CD4-positive, alpha-beta T cell treated with Interferon alpha-2 for 1 hour (primary cell): ENCODE measurements around the gene CNTNAP2.

Experiments
- DNase-seq, 2 donors: peaks; one replicate each; pipeline ENCODE4 v3.0.0-alpha.2; 2020 to 2022

The CNTNAP2 gene

DNA sequence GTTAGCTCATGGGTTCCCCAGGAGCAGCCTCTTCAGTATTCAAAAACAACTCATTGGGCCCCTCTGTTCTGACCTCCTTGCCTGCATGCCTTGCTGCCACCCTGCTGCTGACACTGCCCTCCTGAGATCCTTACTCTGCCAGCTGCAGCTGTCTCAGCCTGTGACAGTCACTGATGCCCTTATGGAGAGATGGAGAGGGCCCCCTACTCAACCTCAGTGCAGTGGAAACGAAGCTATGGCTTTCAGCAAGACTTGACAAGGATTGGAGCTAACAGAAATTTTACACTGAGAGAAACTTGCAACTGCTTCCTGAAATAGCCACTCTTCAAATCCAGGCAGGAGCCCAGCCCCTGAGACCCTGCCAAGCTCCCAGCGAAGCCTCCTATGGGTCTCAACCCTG, 1795.7 kb downstream of the CNTNAP2 start:
- no peak for DNase-seq

- DNase-seq, result no peak
These were observed 1796.5 kb downstream of the CNTNAP2 start for GRCh38 chr7:147912946-147913638.

- no peak for DNase-seq
These were observed 1799.2 kb downstream of the CNTNAP2 start for GRCh38 chr7:147915781-147916180.

GRCh38 chr7:147916573-147916972, 1800.0 kb downstream of the CNTNAP2 start:
- no peak for DNase-seq

- DNase-seq, result no peak
These were observed 1807.2 kb downstream of the CNTNAP2 start for GRCh38 chr7:147923841-147924240.

DNA sequence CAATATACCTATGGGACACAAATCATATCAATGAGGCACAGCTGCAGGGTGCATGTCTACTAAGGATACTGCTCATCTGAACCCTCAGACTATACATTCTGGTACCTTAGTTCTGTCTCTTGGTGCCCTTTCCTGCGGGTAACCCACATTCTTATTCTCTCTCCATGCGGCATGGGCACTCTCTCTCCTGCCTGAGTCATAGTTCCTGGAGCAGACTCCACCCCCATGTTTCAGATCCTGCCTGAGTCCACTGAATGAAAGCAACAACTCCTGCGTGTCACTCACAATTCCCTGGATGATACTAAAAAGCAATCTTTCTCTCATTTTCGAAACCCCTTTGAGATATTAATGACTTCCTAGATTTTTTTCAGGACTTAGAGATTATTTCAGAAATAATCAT, 1820.8 kb downstream of the CNTNAP2 start:
- DNase-seq, result no peak

GRCh38 chr7:147941381-147941780, 1824.8 kb downstream of the CNTNAP2 start:
- no peak for DNase-seq

GRCh38 chr7:147944321-147944720, 1827.7 kb downstream of the CNTNAP2 start:
- DNase-seq, result no peak

- DNase-seq, result no peak
These were observed 1836.3 kb downstream of the CNTNAP2 start for GRCh38 chr7:147952918-147953317.

- DNase-seq, result no peak
These were observed 1851.5 kb downstream of the CNTNAP2 start for GRCh38 chr7:147968046-147968610.

- no peak for DNase-seq
These were observed 1855.1 kb downstream of the CNTNAP2 start for GRCh38 chr7:147971606-147972110.

DNA sequence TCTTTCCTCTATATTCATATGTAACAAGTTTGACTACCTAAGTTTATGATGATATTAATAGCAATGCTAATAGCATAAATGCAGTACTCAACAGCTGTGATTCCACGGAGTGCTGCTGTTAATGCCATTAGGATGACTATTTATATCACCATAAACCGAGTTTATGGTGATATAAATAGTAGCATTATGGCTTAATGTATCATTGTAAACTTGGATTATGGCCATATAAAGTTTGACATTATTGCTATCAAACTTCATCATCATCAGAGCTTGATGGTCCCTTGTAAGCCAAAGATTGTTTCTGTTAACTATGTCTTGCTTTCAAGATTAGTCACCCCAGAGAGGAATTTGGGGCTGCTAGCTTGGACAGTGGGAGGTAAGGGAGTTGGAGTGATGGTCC, 1861.6 kb downstream of the CNTNAP2 start:
- DNase-seq, result no peak

GRCh38 chr7:147978651-147979050, 1862.0 kb downstream of the CNTNAP2 start:
- no peak for DNase-seq

GRCh38 chr7:147980826-147981813, 1864.5 kb downstream of the CNTNAP2 start:
- no peak for DNase-seq

DNA sequence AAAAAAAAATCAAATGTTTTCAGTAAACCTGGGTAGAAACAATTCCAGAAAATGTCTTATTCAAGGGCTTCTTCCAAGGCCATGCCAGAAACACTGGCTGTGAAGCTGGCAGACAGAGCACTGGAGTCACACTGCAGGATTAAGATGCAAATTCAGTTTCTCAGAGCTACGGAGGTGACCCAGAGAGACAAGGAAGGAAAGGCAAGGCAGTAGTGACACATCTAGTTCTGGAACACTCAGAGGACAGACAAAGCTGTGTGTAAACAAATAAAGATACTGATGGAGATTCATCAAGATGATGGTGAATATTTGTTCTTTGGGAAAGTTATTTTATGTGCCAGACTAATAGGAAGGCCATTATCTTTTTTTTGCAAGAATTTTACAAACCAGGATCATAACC, 1865.7 kb downstream of the CNTNAP2 start:
- DNase-seq, result no peak

GRCh38 chr7:147984265-147984664, 1867.7 kb downstream of the CNTNAP2 start:
- DNase-seq, result no peak

GRCh38 chr7:147990079-147990478, 1873.5 kb downstream of the CNTNAP2 start:
- DNase-seq, result no peak

GRCh38 chr7:147990942-147991341, 1874.3 kb downstream of the CNTNAP2 start:
- no peak for DNase-seq

DNA sequence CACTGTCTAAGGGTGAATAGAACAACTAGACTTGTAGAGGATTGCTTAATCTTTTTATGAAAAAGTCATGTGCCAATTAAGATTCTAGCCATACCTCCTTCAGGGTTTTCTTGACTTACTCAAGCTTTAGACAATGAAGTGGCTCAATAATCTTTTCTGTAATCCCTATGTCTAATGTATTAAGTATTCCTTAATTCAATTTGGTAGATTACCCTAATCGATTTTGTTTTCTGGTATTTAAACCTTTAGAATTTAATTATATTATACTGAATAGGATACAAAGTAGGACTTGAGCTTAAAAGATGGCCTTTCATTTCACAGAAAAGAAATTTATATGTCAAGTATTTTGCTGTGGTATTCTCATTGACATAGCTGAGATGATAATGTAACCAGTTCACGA, 1876.1 kb downstream of the CNTNAP2 start:
- DNase-seq, result no peak

DNA sequence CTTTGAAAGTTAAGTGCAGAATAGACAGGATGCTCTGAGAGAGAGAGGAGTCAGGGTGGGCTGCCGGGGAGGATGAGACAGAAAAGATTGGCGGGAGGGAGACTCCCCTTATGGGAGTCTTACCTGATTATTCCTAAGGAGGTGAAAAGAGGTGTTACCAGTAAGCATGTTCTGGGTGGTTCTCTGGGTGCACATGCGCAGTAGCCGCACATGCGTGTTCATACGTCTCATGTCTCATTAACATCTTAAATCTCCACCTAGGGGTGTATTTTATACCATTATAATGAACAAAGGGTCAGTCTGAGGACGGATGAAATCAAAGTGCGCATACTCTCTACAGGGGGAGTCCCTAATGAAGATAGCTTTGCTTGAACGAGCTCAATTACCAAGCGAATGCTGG, 1881.0 kb downstream of the CNTNAP2 start:
- DNase-seq, result no peak

DNA sequence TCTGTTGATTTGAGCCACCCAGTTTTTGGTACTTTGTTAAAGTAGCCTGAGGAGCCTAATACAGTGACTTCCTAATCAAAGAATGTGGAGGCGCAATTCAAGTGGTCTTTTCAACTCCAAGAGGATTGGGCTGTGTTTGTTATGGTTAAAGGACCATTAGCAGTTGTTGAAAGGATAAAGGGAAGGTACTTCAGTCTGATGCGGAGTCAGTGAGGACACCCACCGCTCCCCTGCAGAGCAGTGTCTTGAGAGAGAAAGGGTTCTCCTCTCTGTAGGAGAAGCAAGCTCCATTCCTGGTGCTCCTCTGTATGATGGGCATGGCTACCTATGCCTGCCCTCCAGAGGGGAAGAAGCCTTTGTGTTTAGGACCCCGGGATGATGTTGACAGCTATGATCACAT, 1883.4 kb downstream of the CNTNAP2 start:
- no peak for DNase-seq

DNA sequence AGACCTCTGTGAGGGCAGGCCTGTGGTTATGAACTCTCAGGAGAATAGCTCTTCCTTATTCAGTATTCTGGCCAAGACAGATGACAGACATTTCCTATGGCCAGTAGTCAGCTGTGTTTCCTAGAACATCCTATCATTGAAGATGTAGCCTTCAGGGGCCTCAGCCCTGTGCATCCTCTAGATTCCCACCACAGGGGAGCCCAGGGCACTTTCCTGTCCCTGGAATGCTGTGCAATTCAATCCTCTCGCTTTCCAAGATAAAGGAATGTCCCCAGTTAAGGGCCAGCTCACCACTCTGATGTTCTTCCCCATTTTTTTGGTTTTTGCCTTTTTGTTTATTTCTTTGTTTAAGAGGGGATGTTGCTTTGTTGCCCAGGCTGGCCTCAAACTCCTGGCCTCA, 1895.2 kb downstream of the CNTNAP2 start:
- no peak for DNase-seq

- no peak for DNase-seq
These were observed 1897.4 kb downstream of the CNTNAP2 start for GRCh38 chr7:148014001-148014400.

- DNase-seq, result no peak
These were observed 1897.9 kb downstream of the CNTNAP2 start for GRCh38 chr7:148014541-148014940.
